HG03139 (cell line): Measurements from ENCODE around the gene STXBP6.
"Not testable (repeated sequence)": the region's sequence is repeated elsewhere in the genome, so short reads cannot be mapped to it uniquely, and the experiment has no call there.

Source experiments
- ATAC-seq: cut with Tn5 transposase; IDR thresholded peaks from one replicate; pipeline ENCODE4 v1.9.1; 2021; ENCODE audit not compliant: unreplicated experiment

STXBP6 gene

DNA sequence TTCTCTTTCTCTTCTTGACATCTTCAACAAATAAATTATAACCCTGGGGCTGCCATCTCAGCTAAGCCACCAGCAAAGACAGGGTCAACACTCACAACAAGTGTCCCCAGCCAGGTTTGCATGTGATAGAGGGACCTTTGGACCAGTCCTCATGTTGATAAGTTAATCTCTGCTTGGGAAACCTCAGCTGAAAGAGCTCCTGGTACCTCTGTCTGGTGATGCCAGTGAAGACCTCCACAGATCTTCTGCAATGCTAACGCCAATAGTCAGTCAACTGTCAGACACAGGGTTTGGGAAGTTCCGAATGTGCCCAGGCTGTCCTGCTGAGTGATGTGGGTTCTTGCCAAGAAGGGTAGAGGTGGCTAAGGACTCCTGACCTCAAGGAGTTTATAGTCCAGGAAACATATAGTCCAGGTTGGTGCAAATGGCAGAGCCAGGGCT, 236.1 kb downstream of the STXBP6 start:
- no peak for ATAC-seq

DNA sequence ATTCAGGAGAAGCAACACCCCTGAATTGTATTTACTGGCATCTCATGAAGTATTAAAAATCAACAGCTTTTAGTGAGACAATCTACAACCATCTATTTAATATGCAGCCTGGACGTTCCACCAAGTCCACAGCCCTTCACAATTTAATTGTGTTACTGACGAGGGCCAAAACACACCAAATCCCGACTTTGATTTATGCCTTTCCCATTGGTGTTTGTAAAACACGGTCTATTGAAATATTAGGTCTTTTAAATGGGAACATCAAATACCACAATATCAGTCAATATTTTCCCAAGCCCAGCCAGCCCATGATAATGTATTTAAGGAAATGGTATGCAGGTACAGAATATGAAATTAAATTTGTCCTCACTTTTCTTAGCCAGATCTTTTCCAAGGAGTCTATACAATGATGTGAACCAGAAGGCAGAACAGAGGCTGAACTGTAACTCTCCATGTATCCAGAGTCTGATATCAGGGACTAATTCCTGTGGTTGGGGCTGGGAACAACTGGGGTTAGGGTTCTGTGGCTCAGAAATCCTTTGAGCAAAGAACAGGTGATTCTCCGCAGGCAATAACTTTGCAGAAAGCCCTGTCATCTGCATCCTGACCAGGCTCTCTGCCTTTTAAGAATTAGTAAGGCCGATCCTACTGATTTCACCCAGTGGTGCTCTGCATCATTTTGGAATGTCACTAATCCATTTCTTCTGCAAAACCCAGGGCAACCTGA, 236.7 kb downstream of the STXBP6 start:
- ATAC-seq: no peak

DNA sequence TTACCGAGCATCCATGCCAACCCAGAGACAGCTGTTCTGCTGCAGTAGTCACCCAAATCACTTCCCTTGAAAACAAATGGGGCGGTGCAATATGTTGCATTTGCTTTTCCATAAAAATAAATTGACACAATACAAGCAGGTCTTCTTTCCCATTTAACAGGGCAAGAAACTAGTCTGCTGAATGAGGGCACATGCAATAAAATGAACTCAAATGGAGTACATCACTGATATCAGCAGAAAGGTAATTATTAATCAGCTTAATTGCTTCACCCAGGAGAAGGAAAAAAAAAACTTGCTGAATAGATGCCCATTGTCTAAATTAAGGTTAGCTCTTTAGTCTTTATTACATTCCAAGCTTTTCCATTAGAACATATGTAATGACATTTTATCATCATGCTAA, 240.8 kb downstream of the STXBP6 start:
- no peak for ATAC-seq

- ATAC-seq: no peak
These were observed 241.5 kb downstream of the STXBP6 start for GRCh38 chr14:24808412-24808811.

GRCh38 chr14:24806061-24806678, 243.8 kb downstream of the STXBP6 start:
- no peak for ATAC-seq

- ATAC-seq: no peak
These were observed 245.3 kb downstream of the STXBP6 start for GRCh38 chr14:24804552-24805212.

DNA sequence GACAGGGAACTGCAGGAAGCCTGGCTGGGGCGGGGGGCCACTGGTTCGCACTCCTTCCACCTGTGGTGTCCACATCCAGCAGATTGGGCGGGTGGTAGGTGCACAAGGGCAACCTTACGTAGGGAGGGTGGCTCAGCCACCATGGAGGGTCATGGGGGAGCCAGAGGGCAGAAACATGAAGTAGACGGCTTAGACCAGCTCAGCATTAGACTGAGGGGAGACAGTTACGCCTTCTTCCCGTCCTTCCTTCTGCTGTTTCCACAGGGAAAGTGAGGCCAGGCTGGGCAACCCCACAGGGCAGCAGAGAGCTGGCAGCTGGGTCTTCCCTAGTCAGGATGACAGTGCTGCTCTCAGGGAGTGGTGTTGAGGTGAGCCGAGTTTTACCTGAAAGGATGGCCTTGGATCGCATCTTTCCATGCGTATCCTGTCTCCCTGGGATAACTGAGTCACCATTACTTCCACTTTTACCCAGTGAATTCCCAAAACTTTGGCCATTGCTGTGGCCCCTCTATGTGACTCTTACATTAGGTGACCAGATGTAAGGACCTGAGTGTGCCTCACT, 245.9 kb downstream of the STXBP6 start:
- no peak for ATAC-seq

DNA sequence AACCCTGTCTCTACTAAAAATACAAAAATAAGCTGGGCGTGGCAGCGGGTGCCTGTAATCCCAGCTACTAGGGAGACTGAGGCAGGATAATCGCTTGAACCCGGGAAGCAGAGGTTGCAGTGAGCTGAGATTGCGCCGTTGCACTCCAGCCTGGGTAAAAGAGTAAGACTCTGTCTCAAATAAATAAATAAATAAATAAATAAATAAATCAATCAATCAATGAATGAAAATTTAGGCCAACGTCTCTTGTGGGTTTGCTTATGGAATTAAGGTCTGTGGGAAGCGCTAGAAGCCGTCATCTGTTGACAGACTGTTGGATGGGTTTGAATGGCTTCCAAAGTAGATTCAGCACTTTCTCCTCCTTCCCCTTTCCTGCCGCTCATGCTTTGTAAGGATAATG, 246.5 kb downstream of the STXBP6 start:
- ATAC-seq: not testable (repeated sequence)

GRCh38 chr14:24802236-24802635, 247.7 kb downstream of the STXBP6 start:
- no peak for ATAC-seq

GRCh38 chr14:24801024-24801423, 248.9 kb downstream of the STXBP6 start:
- no peak for ATAC-seq

GRCh38 chr14:24798911-24799462, 251.0 kb downstream of the STXBP6 start:
- ATAC-seq: no peak

GRCh38 chr14:24795406-24795805, 254.5 kb downstream of the STXBP6 start:
- no peak for ATAC-seq

- ATAC-seq: no peak
These were observed 255.2 kb downstream of the STXBP6 start for GRCh38 chr14:24794644-24795305.

- no peak for ATAC-seq
These were observed 259.8 kb downstream of the STXBP6 start for GRCh38 chr14:24790196-24790595.

DNA sequence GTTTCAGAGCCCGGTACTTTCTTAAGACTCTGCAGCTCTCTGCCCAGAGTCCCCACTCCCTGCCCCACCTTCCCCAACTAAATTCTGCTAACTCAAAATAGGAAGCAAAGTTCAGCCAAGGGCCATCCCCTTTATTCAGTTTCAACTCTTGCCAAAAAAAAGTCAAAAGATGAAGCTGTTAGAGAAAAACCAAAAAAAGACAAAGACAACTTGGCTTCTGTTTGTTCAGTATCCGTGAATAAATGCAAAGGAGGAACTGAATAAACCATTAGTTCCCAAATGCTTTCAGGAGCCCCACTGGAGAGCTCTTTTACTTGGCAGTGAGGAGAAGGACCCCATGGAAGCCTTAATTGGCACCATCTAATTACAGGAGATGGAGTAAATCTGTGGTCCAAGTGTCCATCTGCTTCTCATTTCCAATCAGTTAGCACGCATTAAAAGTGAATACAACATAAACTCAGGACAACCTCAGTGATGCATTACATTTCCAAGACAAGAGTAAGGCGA, 260.5 kb downstream of the STXBP6 start:
- ATAC-seq: no peak

- no peak for ATAC-seq
These were observed 264.2 kb downstream of the STXBP6 start for GRCh38 chr14:24785698-24786097.

- no peak for ATAC-seq
These were observed 265.0 kb downstream of the STXBP6 start for GRCh38 chr14:24784981-24785380.

GRCh38 chr14:24783791-24784190, 266.2 kb downstream of the STXBP6 start:
- ATAC-seq: no peak

- ATAC-seq: no peak
These were observed 269.7 kb downstream of the STXBP6 start for GRCh38 chr14:24780281-24780680.

DNA sequence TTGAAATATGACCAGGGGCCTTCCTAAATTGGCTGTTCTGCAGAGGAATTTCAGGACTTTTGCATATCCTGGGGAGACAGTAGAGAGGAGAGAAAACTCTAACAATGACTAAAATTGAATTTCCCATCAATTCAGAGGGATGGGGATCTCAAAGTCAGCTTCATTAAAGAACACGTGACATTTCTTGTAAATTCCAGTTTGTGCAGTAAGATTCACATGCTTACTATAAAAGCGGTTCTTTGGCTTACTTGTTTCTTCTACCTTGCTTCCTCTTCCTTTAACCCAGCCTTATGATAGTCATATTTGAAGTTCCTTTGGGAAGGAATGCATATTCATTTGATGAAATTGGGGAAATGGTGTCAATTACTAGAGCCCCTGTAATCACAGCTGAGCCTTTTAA, 272.3 kb downstream of the STXBP6 start:
- no peak for ATAC-seq

GRCh38 chr14:24775950-24776349, 274.0 kb downstream of the STXBP6 start:
- ATAC-seq: no peak
